Neural cell (in vitro differentiated cells): Measurements from ENCODE around the gene STUM. TPM values are rescaled to one million over a fixed set of nuclear protein-coding genes. Genes with fewer than 3 reads are reported as not detected.

Experiments used
- H2AFZ ChIP-seq: fragments of 200-600, 300-800 bp; sonication (generic), shearing (Covaris generic); 2 replicates; pipeline ENCODE4 v1.6.0; 2014; ENCODE audit warnings: low read depth, mild to moderate bottlenecking, antibody characterized with exemption, low read length, moderate library complexity
- H3F3A ChIP-seq: fragments of 200-600 bp; shearing (Covaris generic); 2 replicates; pipeline ENCODE4 v1.6.1; 2016; ENCODE audit warnings: mild to moderate bottlenecking, moderate library complexity, mixed read lengths, antibody characterized with exemption, low read length; ENCODE audit not compliant: insufficient read depth, poor library complexity, severe bottlenecking
- H3K27ac ChIP-seq: fragments of 200-600, 300-800 bp; sonication (generic), shearing (Covaris generic); 2 replicates; pipeline ENCODE4 v1.5.1; 2014; ENCODE audit warnings: mild to moderate bottlenecking, low read length, moderate library complexity
- H3K27me3 ChIP-seq: fragments of 300-800, 200-600 bp; sonication (generic), shearing (Covaris generic); 2 replicates; pipeline ENCODE4 v1.6.0; 2014; ENCODE audit warnings: mild to moderate bottlenecking, low read depth, low read length, moderate library complexity; ENCODE audit not compliant: insufficient read depth
- H3K36me3 ChIP-seq: fragments of 300-800, 200-600 bp; sonication (generic), shearing (Covaris generic); 2 replicates; pipeline ENCODE4 v1.5.1; 2014; ENCODE audit warnings: mild to moderate bottlenecking, antibody characterized with exemption, low read length, moderate library complexity; ENCODE audit not compliant: insufficient read depth
- H3K4me2 ChIP-seq: fragments of 300-800, 200-600 bp; sonication (generic), shearing (Covaris generic); 2 replicates; pipeline ENCODE4 v1.6.0; 2014; ENCODE audit warnings: mild to moderate bottlenecking, low read length
- H3K4me3 ChIP-seq: fragments of 300-800, 200-600 bp; sonication (generic), shearing (Covaris generic); 2 replicates; pipeline ENCODE4 v1.5.1; 2014; ENCODE audit warnings: mild to moderate bottlenecking, low read length, moderate library complexity
- H3K79me2 ChIP-seq: fragments of 200-600 bp; shearing (Covaris generic); replicated peaks from 2 replicates; pipeline ENCODE4 v1.6.0; 2014; ENCODE audit warnings: mild to moderate bottlenecking, low read length, moderate library complexity; ENCODE audit not compliant: insufficient read depth
- H3K9ac ChIP-seq: fragments of 300-800, 200-600 bp; sonication (generic), shearing (Covaris generic); 2 replicates; pipeline ENCODE4 v1.6.1; 2016; ENCODE audit warnings: mild to moderate bottlenecking, low read length, mixed read lengths
- H3K9me2 ChIP-seq: fragments of 200-600 bp; shearing (Covaris generic); 2 replicates; pipeline ENCODE4 v1.6.1; 2016; ENCODE audit warnings: mild to moderate bottlenecking, low read length, mixed read lengths; ENCODE audit not compliant: insufficient read depth
- H3K9me3 ChIP-seq: fragments of 200-600, 300-800 bp; sonication (generic), shearing (Covaris generic); 2 replicates; pipeline ENCODE4 v1.6.1; 2016; ENCODE audit warnings: mild to moderate bottlenecking, mixed run types, low read length, moderate library complexity, mixed read lengths
- H4K20me1 ChIP-seq: fragments of 200-600 bp; shearing (Covaris generic); 2 replicates; pipeline ENCODE4 v1.6.1; 2016; ENCODE audit warnings: mild to moderate bottlenecking, mixed run types; ENCODE audit not compliant: insufficient read depth
- CTCF ChIP-seq: fragments of 450-650 bp; IDR thresholded peaks from 2 replicates; pipeline ENCODE4 v1.5.1; 2014; ENCODE audit warnings: antibody characterized with exemption, mild to moderate bottlenecking, moderate library complexity; ENCODE audit not compliant: poor library complexity, severe bottlenecking
- EP300 ChIP-seq: fragments of 450-650 bp; conservative IDR thresholded peaks from 2 replicates; pipeline ENCODE4 v1.6.1; 2014; ENCODE audit warnings: antibody characterized with exemption, mild to moderate bottlenecking, moderate library complexity; ENCODE audit not compliant: poor library complexity, severe bottlenecking
- EZH2 ChIP-seq: fragments of 200-600, 300-800 bp; shearing (Covaris generic), sonication (generic); IDR thresholded peaks from 2 replicates; pipeline ENCODE4 v1.6.1; 2014; ENCODE audit warnings: antibody characterized with exemption, low read length, borderline replicate concordance, mild to moderate bottlenecking; ENCODE audit not compliant: insufficient read depth, poor library complexity, severe bottlenecking
- MXI1 ChIP-seq: fragments of 450-650 bp; conservative IDR thresholded peaks from 2 replicates; pipeline ENCODE4 v1.6.1; 2014; ENCODE audit warnings: antibody characterized with exemption, mild to moderate bottlenecking; ENCODE audit not compliant: poor library complexity, severe bottlenecking
- POLR2AphosphoS5 ChIP-seq: IDR thresholded peaks from 2 replicates; pipeline ENCODE4 v1.6.1; 2012
- RAD21 ChIP-seq: fragments of 450-650 bp; conservative IDR thresholded peaks from 2 replicates; pipeline ENCODE4 v1.6.1; 2014; ENCODE audit warnings: antibody characterized with exemption, mild to moderate bottlenecking, moderate library complexity
- REST ChIP-seq: IDR thresholded peaks from 2 replicates; pipeline ENCODE4 v1.6.1; 2012; ENCODE audit warnings: borderline replicate concordance
- SMC3 ChIP-seq: fragments of 450-650 bp; conservative IDR thresholded peaks from 2 replicates; pipeline ENCODE4 v1.6.1; 2014; ENCODE audit warnings: antibody characterized with exemption, mild to moderate bottlenecking, moderate library complexity; ENCODE audit not compliant: poor library complexity
- TAF1 ChIP-seq: IDR thresholded peaks from 2 replicates; pipeline ENCODE4 v1.6.1; 2012; ENCODE audit warnings: low read depth
- polyA plus RNA-seq: library from polyadenylated mRNA; depleted of rRNA; stranded (reverse); fragments of >200 nt; gene quantifications from 2 replicates; pipeline ENCODE4 v1.2.3, GENCODE V29; 2014

The STUM gene
- polyA plus RNA-seq, 1 donor from 2014 or later, result 0.52 TPM

GRCh38 chr1:226658546-226659125 is 110.1 kb downstream of the STUM start:
- no peaks in the 10 kb centered on the region for H3K9me3 ChIP-seq
- no peaks in the 10 kb centered on the region for H4K20me1 ChIP-seq
- H3K9ac ChIP-seq, result no peak overlapping the region
- no peaks in the 10 kb centered on the region for H3K9me2 ChIP-seq
- TF ChIP-seq MXI1 (no peak), EP300 (no peak), EZH2 (no peak), TAF1 (no peak), POLR2AphosphoS5 (no peak), REST (no peak), RAD21 (no peak), SMC3 (no peak), CTCF (no peak)
- H3F3A ChIP-seq, result no peaks in the 10 kb centered on the region
- no peak overlapping the region for H3K4me2 ChIP-seq
- H2AFZ ChIP-seq, result no peak overlapping the region
- no peak overlapping the region for H3K4me3 ChIP-seq
- no peak overlapping the region for H3K27ac ChIP-seq
- H3K27me3 ChIP-seq, result no peaks in the 10 kb centered on the region
- no peaks in the 10 kb centered on the region for H3K36me3 ChIP-seq
- no peaks in the 10 kb centered on the region for H3K79me2 ChIP-seq

Other genes starting within 250 kb of the STUM start
- gene LIN9, start 239.6 kb upstream of the STUM start, polyA plus RNA-seq, result 11.0 and 11.9 TPM in 2 replicates
- 112 and 127 TPM in 2 replicates for gene PARP1, start 140.7 kb upstream of the STUM start, polyA plus RNA-seq
- gene ITPKB, start 190.5 kb downstream of the STUM start, polyA plus RNA-seq, result 0.19 TPM in 1 of 2 replicates, not detected in the other